ENCODE results near the gene ELP4. TPM values are rescaled to one million over a fixed set of nuclear protein-coding genes. Genes with fewer than 3 reads are reported as not detected.

The ELP4 gene
- total and polyA plus RNA-seq, 9 of the 15 experiments (the other 6 are each of a cell fraction or from before 2014, with no cell fraction given): 24.1 to 60.3 (median 38.7) TPM

- no peak for TF ChIP-seq POLR2B (IDR thresholded peaks at IDR 0.05; ENCODE audit: low read depth, partially characterized antibody)
- no peak for TF ChIP-seq PTRF (tag; IDR thresholded peaks at IDR 0.05)
- no peak for TF ChIP-seq MTA2 (IDR thresholded peaks at IDR 0.05; ENCODE audit: low read depth)
- no peak for TF ChIP-seq NEUROD1 (IDR thresholded peaks at IDR 0.05; ENCODE audit: borderline replicate concordance, low read depth, low read length, partially characterized antibody)
- TF ChIP-seq GATA2 (CRISPR knock-in tag; IDR thresholded peaks at IDR 0.05): no peak
- TF ChIP-seq CTCF (IDR thresholded peaks at IDR 0.05 in 2 of 3, conservative IDR thresholded peaks at IDR 0.05 in 1 of 3; ENCODE audit: insufficient read depth in 2 of 3, low read depth in 1 of 3, low read length in 3 of 3): peak; percentile 35 to 64 (median 58)
- no peak for TF ChIP-seq ASH1L (IDR thresholded peaks at IDR 0.05; ENCODE audit: borderline replicate concordance, low read depth, partially characterized antibody)
- no peak for TF ChIP-seq ELF4 (CRISPR knock-in tag; IDR thresholded peaks at IDR 0.05)
- TF ChIP-seq ARHGAP35 (IDR thresholded peaks at IDR 0.05; ENCODE audit: partially characterized antibody): no peak
- TF ChIP-seq THRB (CRISPR knock-in tag; conservative IDR thresholded peaks at IDR 0.05): no peak
- TF ChIP-seq REST (IDR thresholded peaks at IDR 0.05; ENCODE audit: borderline replicate concordance): peak; percentile 11; the same call in 1 of the 2 replicates
- TF ChIP-seq REST (CRISPR knock-in tag; IDR thresholded peaks at IDR 0.05; ENCODE audit: low read depth): no peak
- TF ChIP-seq L3MBTL2 (IDR thresholded peaks at IDR 0.05): no peak
- no peak for TF ChIP-seq ZNF121 (CRISPR knock-in tag; conservative IDR thresholded peaks at IDR 0.05)
- TF ChIP-seq ZKSCAN8 (CRISPR knock-in tag; IDR thresholded peaks at IDR 0.05): no peak
- TF ChIP-seq SRF (CRISPR knock-in tag; IDR thresholded peaks at IDR 0.05): no peak
- no peak for TF ChIP-seq NR3C1 (CRISPR knock-in tag; IDR thresholded peaks at IDR 0.05)
These were observed 132.0 kb downstream of the ELP4 start (continued) for GRCh38 chr11:31641477-31642062.

Measured in K562 (cell line).